SK-N-SH (cell line): Measurements from ENCODE around the gene PAFAH1B1. TPM values are rescaled to one million over a fixed set of nuclear protein-coding genes. Genes with fewer than 3 reads are reported as not detected.

Source experiments
- CTCF ChIA-PET: fragments of 300-600, 350-600 bp; formaldehyde crosslinking; extraction: SDS; loops from one replicate; lab custom pipeline; 2021; lab: Yijun Ruan, JAX
- POLR2A ChIA-PET: fragments of 350-600 bp; sonication (Branson Sonifier 250); formaldehyde crosslinking; extraction: SDS; loops from one replicate; lab custom pipeline; 2020; ENCODE audit warnings: antibody characterized with exemption, inconsistent platforms; lab: Yijun Ruan, JAX
- DNase-seq: peaks from one replicate; pipeline ENCODE4 v3.0.0; 2012
- H2AFZ ChIP-seq: fragments of 200-600 bp; sonication (generic); 2 replicates; pipeline ENCODE4 v1.8.1; 2016; ENCODE audit warnings: antibody characterized with exemption, mild to moderate bottlenecking, low read depth
- H3F3A ChIP-seq: fragments of 200-600 bp; sonication (generic); replicated peaks from 2 replicates; pipeline ENCODE3; 2016; ENCODE audit warnings: antibody characterized with exemption, mild to moderate bottlenecking; ENCODE audit not compliant: insufficient read depth
- H3K27ac ChIP-seq, 2 experiments: fragments of 200-500 bp in 1 of 2; fragments of 200-600 bp in 1 of 2; sonication (Bioruptor generic) in 1 of 2; sonication (generic), shearing (Covaris generic) in 1 of 2; 2 replicates each; pipeline versions ENCODE4 v1.5.1 to v1.6.1; 2014 to 2016; ENCODE audit warnings: low read depth in 2 of 2, inconsistent platforms in 1 of 2, low read length in 1 of 2, mild to moderate bottlenecking in 1 of 2, mixed read lengths in 1 of 2
- H3K27me3 ChIP-seq: fragments of 200-600 bp; sonication (generic), shearing (Covaris generic); 2 replicates; pipeline ENCODE4 v1.6.1; 2016; ENCODE audit warnings: mixed run types; ENCODE audit not compliant: insufficient read depth
- H3K36me3 ChIP-seq, 2 experiments: fragments of 200-500 bp in 1 of 2; fragments of 200-600 bp in 1 of 2; sonication (Bioruptor generic) in 1 of 2; sonication (generic) in 1 of 2; replicated peaks in 1 of 2; 2 replicates each; pipeline versions ENCODE3 to v1.5.1; 2014 to 2016; ENCODE audit warnings: low read length in 1 of 2, mild to moderate bottlenecking in 1 of 2; ENCODE audit not compliant: insufficient read depth in 2 of 2, control insufficient read depth in 1 of 2
- H3K4me1 ChIP-seq, 2 experiments: fragments of 200-500 bp in 1 of 2; fragments of 200-600 bp in 1 of 2; sonication (Bioruptor generic) in 1 of 2; sonication (generic), shearing (Covaris generic) in 1 of 2; 2 replicates each; pipeline versions ENCODE4 v1.5.1 to v1.6.1; 2014 to 2016; ENCODE audit warnings: low read depth in 1 of 2, low read length in 1 of 2, mixed run types in 1 of 2; ENCODE audit not compliant: insufficient read depth in 2 of 2, control insufficient read depth in 1 of 2
- H3K4me2 ChIP-seq: fragments of 200-600 bp; sonication (generic), shearing (Covaris generic); 2 replicates; pipeline ENCODE4 v1.6.1; 2017; ENCODE audit warnings: mixed run types
- H3K4me3 ChIP-seq, 2 experiments: fragments of 200-500 bp in 1 of 2; fragments of 200-600 bp in 1 of 2; sonication (Bioruptor generic) in 1 of 2; sonication (generic), shearing (Covaris generic) in 1 of 2; 2 replicates each; pipeline versions ENCODE4 v1.5.1 to v1.8.1; 2014 to 2016; ENCODE audit warnings: low read depth in 2 of 2, inconsistent platforms in 1 of 2, low read length in 1 of 2, mild to moderate bottlenecking in 1 of 2, mixed read lengths in 1 of 2, moderate library complexity in 1 of 2
- H3K79me2 ChIP-seq: fragments of 200-600 bp; sonication (generic); 2 replicates; pipeline ENCODE4 v1.8.1; 2017; ENCODE audit warnings: mild to moderate bottlenecking; ENCODE audit not compliant: insufficient read depth
- H3K9ac ChIP-seq: fragments of 200-600 bp; sonication (generic); 2 replicates; pipeline ENCODE4 v1.6.1; 2017; ENCODE audit warnings: mixed run types
- H3K9me2 ChIP-seq: fragments of 200-600 bp; sonication (generic); 2 replicates; pipeline ENCODE4 v1.6.1; 2017; ENCODE audit warnings: mixed run types
- H3K9me3 ChIP-seq: fragments of 200-600 bp; sonication (generic); 2 replicates; pipeline ENCODE4 v1.6.1; 2017; ENCODE audit warnings: mixed run types, mild to moderate bottlenecking, moderate library complexity
- H4K20me1 ChIP-seq: fragments of 200-600 bp; sonication (generic); 2 replicates; pipeline ENCODE4 v1.6.1; 2017; ENCODE audit warnings: mild to moderate bottlenecking, mixed run types; ENCODE audit not compliant: insufficient read depth
- EP300 ChIP-seq, 2 experiments: IDR thresholded peaks; 2 replicates each; pipeline versions ENCODE4 v1.4.0 to v1.6.1; 2012; ENCODE audit warnings: borderline replicate concordance in 1 of 2, low read depth in 1 of 2, low read length in 1 of 2
- FOSL2 ChIP-seq: IDR thresholded peaks from 2 replicates; pipeline ENCODE4 v1.4.0; 2012; ENCODE audit warnings: low read depth, mild to moderate bottlenecking, moderate library complexity, borderline replicate concordance
- GATA2 ChIP-seq: sonication (generic); formaldehyde crosslinking; IDR thresholded peaks from 2 replicates; pipeline ENCODE4 v1.5.0; 2020; ENCODE audit warnings: mild to moderate bottlenecking, missing genetic modification reagents
- REST ChIP-seq: IDR thresholded peaks from 2 replicates; pipeline ENCODE4 v1.6.1; 2012; ENCODE audit warnings: mild to moderate bottlenecking, low read depth, low read length, moderate library complexity
- RFX5 ChIP-seq: IDR thresholded peaks from 2 replicates; pipeline ENCODE4 v1.6.1; 2012; ENCODE audit warnings: mild to moderate bottlenecking, improper control_type of control experiment, low read length
- SMC3 ChIP-seq: IDR thresholded peaks from 2 replicates; pipeline ENCODE4 v1.6.1; 2012; ENCODE audit warnings: low read depth, low read length, improper control_type of control experiment
- TAF1 ChIP-seq: IDR thresholded peaks from 2 replicates; pipeline ENCODE4 v1.6.1; 2012; ENCODE audit warnings: low read depth, mild to moderate bottlenecking, low read length, moderate library complexity, borderline replicate concordance
- TEAD4 ChIP-seq: IDR thresholded peaks from 2 replicates; pipeline ENCODE4 v1.4.0; 2012; ENCODE audit warnings: mild to moderate bottlenecking, borderline replicate concordance; ENCODE audit not compliant: insufficient read depth
- WGBS: methylation state at CpG from one replicate; pipeline ENCODE4 v1.1.6; 2017; ENCODE audit warnings: low lambda C conversion rate; 5-methylcytosine and 5-hydroxymethylcytosine counted together
- polyA plus RNA-seq, 3 experiments: library from polyadenylated mRNA; depleted of rRNA; stranded (reverse); fragments of >200 nt; gene quantifications; 2 replicates each; pipeline ENCODE4 v1.2.3, GENCODE V29; 2012

PAFAH1B1 gene
- polyA plus RNA-seq, 1 of the 3 experiments (the other 2 are of a cell fraction): 37.3 TPM

- TF ChIP-seq TAF1 (no peak), EP300 (IDR thresholded peaks at IDR 0.05; ENCODE audit: borderline replicate concordance in 1 of 2, low read depth in 1 of 2, low read length in 1 of 2) (no peak), FOSL2 (no peak)
- H3K4me3 ChIP-seq: no peak overlapping the region
- peaks cover 45 to 54% of the 10 kb centered on the region in 2 experiments for H3K36me3 ChIP-seq
- ChIA-PET CTCF (interaction anchor here (2.8 kb wide), 1 partner anchor 9 kb away, joined by 18 read pairs; no protein-coding TSS in a partner anchor), POLR2A (no interaction called here)
- H3K4me1 ChIP-seq: peaks cover 0 to 4% of the 10 kb centered on the region in 2 experiments; a peak in 1 of 4 replicates
- no peak for DNase-seq
- H3K9me3 ChIP-seq: no peaks in the 10 kb centered on the region
- H3K9ac ChIP-seq: no peak overlapping the region
- H4K20me1 ChIP-seq: peaks cover 21% of the 10 kb centered on the region
- peaks cover 51% of the 10 kb centered on the region for H3F3A ChIP-seq
- H3K27me3 ChIP-seq: no peaks in the 10 kb centered on the region
- H3K27ac ChIP-seq: no peak overlapping the region
- WGBS: 85% methylated on average over 8 of the region's 8 CpGs
- H3K9me2 ChIP-seq: no peaks in the 10 kb centered on the region
- peaks cover 13% of the 10 kb centered on the region; the same call in 1 of the 2 replicates for H3K79me2 ChIP-seq
- no peak overlapping the region for H2AFZ ChIP-seq
- no peak overlapping the region for H3K4me2 ChIP-seq
Observed at GRCh38 chr17:2683912-2684311, 90.5 kb downstream of the PAFAH1B1 start.

DNA sequence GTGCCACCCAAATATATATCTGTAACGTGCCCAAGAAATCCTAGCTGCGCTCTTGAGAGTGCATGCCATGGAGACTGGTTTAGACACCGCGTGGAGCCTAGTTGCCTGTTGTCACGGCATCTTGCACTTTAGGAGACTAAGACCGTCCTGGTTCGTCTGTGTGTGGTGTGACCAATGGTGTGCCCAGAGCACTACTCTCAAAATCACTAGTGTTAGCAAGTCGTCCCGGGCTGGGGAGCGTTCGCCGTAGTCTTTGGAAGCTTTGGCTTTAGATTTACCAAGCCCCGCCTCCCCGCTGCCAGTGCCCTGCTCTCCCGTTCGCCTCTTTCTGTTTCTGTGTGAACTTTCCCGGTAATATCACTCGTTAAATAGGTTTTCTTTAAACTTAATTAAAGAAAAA is 91.1 kb downstream of the PAFAH1B1 start:
- H2AFZ ChIP-seq: no peak overlapping the region
- no peaks in the 10 kb centered on the region for H3K27me3 ChIP-seq
- WGBS: 93% methylated on average over 17 of the region's 18 CpGs
- H3K9ac ChIP-seq: no peak overlapping the region
- no peak overlapping the region for H3K27ac ChIP-seq
- CTCF ChIA-PET: interaction anchor here (2.8 kb wide), 1 partner anchor 10 kb away, joined by 18 read pairs; no protein-coding TSS in a partner anchor
- TF ChIP-seq TEAD4: no peak
- TF ChIP-seq GATA2 (CRISPR knock-in tag): no peak
- TF ChIP-seq REST: no peak
- no peak for TF ChIP-seq SMC3
- no peak for TF ChIP-seq RFX5
- TF ChIP-seq, all 33 proteins: peak for 0
- Histone ChIP-seq H3K36me3 (peaks cover 43 to 54% of the 10 kb centered on the region in 2 experiments), H3K79me2 (peaks cover 13% of the 10 kb centered on the region; the same call in 1 of the 2 replicates), H4K20me1 (peaks cover 18% of the 10 kb centered on the region; the same call in 1 of the 2 replicates), H3K4me3 (no peak overlapping the region), H3K4me1 (peaks cover 0 to 4% of the 10 kb centered on the region in 2 experiments; a peak in 1 of 4 replicates), H3K4me2 (no peak overlapping the region), H3K9me3 (no peaks in the 10 kb centered on the region), H3K9me2 (no peaks in the 10 kb centered on the region), H3F3A (peaks cover 51% of the 10 kb centered on the region)
- POLR2A ChIA-PET: no interaction called here
- DNase-seq: no peak
